ENCODE results near the gene NIP7.
A peak's percentile ranks its signal among the peaks of the same experiment; 100 is the strongest.

NIP7 gene

GRCh38 chr16:69319381-69319780 is 20.2 kb upstream of the NIP7 start:
- no peak for DNase-seq

GRCh38 chr16:69319826-69320739 is 19.5 kb upstream of the NIP7 start:
- DNase-seq: no peak

GRCh38 chr16:69320740-69321073 is 18.9 kb upstream of the NIP7 start:
- DNase-seq: no peak

- DNase-seq: no peak
These were observed 18.5 kb upstream of the NIP7 start for GRCh38 chr16:69321080-69321479.

GRCh38 chr16:69322343-69322742 is 17.2 kb upstream of the NIP7 start:
- no peak for DNase-seq

- no peak for DNase-seq
These were observed 16.2 kb upstream of the NIP7 start for GRCh38 chr16:69323415-69323814.

GRCh38 chr16:69324013-69324531 is 15.5 kb upstream of the NIP7 start:
- peak; percentile 41 for DNase-seq

- DNase-seq: no peak
These were observed 14.9 kb upstream of the NIP7 start for GRCh38 chr16:69324585-69325253.

- no peak for DNase-seq
These were observed 13.8 kb upstream of the NIP7 start for GRCh38 chr16:69325784-69326171.

GRCh38 chr16:69326172-69326873 is 13.2 kb upstream of the NIP7 start:
- DNase-seq: peak; percentile 30

GRCh38 chr16:69327585-69328310 is 11.8 kb upstream of the NIP7 start:
- DNase-seq: no peak

- DNase-seq: peak; percentile 38
These were observed 10.7 kb upstream of the NIP7 start for GRCh38 chr16:69328854-69329316.

- DNase-seq: peak; percentile 77
These were observed 9.9 kb upstream of the NIP7 start for GRCh38 chr16:69329369-69330285.

GRCh38 chr16:69330286-69331109 is 9.1 kb upstream of the NIP7 start, which contains the start of gene PDF:
TSS of gene PDF (minus strand) at chr16:69330588. CDS start at chr16:69330570, 18 bp downstream.
- peak; percentile 96 for DNase-seq

- no peak for DNase-seq
These were observed 4.9 kb upstream of the NIP7 start for GRCh38 chr16:69334696-69335095.

- no peak for DNase-seq
These were observed 849 bp upstream of the NIP7 start for GRCh38 chr16:69338557-69339288.

- peak; percentile 38 for DNase-seq
These were observed 598 bp downstream of the NIP7 start for GRCh38 chr16:69340095-69340644.

- no peak for DNase-seq
These were observed 4.6 kb downstream of the NIP7 start for GRCh38 chr16:69344171-69344570.

GRCh38 chr16:69345923-69346322 is 6.4 kb downstream of the NIP7 start:
- no peak for DNase-seq

All from DMS53 (cell line).